GM21447 (cell line): ENCODE measurements around the gene RYR3.

Experiments used
- ATAC-seq: cut with Tn5 transposase; IDR thresholded peaks from one replicate; pipeline ENCODE4 v1.9.1; 2021; ENCODE audit not compliant: unreplicated experiment

RYR3 gene

DNA sequence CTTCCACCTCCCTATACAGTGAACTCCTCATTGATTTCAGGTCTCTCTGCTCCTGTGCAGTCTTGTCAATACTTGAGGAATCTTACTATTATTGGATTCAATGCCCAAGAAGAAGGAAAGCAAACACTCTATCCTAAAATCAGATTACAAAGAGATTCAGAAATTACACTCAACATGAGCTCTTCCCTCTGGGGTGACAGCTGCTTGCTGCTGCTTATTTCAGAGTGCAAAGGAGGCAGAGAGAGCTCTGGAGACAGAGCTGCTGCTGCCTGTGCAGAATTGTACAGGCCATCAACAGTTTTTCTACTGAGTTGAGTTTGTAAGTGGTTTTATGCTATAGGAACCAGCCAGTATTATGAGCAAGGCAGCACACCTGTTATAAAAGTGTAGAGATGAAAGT lies 7.1 kb downstream of the RYR3 start:
- no peak for ATAC-seq

DNA sequence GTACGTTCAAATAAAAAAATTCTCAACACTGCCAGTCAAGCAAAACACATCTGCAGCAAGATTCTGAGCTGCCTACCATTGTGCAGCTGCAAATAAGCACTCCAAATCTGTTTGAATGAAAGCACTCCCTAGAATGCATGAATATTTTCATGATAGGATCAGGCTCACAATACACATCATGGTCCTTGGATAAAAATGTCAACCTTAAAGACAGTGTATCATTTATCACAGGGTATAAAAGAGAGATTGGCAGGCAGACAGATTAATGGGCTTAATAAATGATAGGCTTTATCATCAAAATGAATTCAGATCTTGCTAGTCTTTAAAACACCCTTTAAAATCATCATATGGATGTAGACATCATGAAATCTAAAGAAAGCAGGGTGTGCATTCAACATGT lies 9.2 kb downstream of the RYR3 start:
- no peak for ATAC-seq

DNA sequence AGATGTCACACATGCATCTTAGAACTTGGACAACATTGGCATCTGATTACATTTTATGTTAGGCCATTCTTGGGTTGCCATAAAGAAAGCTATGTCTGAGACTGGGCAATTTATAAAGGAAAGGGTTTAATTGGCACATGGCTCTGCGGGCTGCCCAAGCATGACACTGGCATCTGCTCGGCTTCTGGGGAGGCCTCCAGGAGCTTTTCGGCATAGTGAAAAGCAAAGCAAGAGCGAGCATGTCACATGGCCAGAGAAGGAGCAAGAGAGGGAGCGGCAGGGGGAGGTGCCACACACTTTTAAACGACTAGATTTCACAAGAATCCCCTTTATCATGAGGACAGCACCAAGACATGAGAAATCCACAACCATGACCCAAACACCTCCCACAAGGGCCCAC lies 11.3 kb downstream of the RYR3 start:
- no peak for ATAC-seq

DNA sequence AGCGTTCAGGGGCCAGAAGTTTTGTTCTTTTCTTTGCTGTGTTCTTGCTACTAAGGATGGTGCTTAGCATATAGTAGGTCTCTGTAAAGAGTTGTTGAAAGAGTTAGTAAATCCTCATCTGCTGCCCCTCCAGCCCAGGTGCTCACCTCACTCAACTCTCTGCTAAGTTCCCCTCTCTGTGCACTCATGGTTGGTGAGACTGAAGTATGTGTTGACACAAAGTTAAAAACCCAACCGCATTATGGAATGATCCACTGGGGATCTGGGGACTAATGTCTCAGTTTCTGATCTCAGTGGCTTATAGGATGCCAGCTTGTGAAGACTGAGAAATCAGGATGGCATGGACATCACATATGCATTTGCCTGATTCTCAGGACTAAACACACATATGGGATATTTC lies 13.8 kb downstream of the RYR3 start:
- no peak for ATAC-seq

DNA sequence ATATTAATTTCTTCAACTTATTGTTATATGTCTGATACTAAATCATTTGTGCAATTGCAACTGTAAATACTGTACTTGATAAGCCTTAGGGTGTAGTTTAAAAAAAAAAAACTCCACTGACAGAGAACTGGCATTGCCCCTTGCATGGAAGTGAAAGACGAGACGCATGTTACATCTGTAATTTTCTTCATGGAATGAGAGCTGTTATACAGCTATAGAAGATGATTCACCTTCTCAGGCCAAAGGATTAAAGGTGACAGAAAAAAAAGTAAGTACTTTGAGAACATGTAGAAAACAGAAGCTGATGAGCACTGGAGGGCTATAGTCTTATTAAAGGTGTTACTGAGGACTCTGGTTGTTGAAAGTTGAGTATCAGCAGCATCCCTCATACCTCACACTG lies 16.1 kb downstream of the RYR3 start:
- ATAC-seq = no peak

DNA sequence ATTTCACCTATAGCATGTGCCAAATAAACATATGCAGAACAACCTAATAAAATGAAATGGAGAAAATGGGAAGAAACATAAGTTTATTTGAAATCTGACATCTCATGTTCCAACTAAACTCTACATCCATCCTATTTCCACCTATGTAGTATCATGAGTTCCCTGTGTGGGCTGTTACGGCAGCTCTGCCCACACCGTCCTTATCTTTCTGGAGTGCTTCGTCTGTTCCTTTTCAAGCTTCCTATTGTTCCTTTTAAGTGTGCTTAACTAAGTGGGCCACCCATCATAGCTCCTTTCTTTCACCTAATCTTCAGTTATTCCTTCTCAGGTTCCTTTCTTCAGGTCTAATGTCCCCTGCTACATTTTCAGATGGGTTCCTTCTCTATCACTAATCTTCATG lies 17.3 kb downstream of the RYR3 start:
- ATAC-seq = no peak

DNA sequence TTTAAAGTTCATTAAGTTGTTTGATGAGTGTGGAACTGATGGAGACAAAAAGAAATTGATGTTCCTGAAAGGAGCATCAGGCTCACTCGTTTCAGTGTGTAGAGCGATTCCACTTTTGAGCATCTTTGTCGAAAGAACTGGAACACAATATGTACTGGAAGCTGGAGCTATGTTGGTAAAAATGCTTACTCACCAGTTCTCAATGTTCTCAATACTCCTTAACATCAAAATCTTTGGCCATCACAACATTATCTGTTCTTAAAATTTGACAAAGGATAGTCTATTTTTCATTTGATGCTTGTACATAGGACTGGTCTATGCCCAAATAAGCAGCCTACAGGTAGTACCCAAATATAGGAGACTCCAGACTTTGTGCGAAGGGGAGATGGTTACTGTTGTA lies 18.7 kb downstream of the RYR3 start:
- ATAC-seq = no peak

DNA sequence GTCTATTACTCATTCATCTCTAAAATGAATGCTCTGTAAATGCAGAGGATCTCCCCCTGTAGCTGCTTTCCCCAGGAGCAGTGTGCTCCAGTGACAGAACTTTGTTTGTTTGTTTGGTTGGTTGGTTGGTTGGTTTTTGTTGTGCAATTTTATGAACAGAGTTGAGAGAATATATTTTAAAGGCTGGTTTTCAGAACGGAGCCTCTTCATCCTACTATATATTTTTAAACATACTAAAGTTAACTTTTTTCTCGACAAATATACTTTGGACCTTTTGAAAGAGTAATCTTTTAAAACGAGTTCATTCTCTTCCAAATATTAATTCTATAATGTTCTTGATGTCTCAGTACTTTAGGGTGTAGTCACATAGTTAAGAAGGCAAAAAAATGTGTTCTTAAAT lies 20.2 kb downstream of the RYR3 start:
- no peak for ATAC-seq

DNA sequence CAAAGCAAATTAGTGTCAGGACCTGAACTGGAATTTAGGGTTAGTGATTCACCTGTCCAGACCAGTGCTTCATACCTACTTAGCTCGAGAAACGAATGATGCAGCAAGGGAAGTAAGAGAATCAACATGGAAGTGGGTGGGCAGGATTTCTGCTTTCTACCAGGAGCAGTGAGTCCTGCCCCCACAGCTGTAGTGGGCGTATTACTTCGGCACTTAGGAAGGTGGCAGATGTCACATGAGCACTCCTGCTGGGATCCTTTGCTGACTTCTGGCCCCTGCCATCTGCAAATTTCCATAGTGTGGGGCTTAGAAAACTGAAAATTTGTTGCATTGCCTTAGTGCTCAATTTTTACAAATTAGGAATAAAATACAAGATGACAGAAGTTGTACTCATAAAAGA lies 31.2 kb downstream of the RYR3 start:
- ATAC-seq = no peak

DNA sequence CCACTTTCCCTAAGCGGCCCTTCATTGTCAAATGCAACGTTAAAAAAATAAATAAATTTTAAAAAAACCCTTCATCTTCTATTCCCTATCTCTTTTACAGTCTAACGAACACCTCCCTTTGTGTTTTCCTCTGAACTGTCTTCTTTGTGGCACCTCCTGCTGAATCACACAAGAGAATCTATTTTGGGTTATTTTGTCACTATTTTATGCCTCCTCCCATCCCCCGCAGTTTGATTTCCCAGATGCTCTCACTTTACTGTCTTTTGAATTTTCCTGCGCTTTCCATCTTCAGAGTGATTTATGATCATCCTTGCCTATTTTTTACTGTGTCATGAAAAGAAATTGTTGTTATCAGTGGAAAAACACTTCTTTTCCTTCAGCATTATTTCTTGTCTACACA lies 32.5 kb downstream of the RYR3 start:
- ATAC-seq = no peak

DNA sequence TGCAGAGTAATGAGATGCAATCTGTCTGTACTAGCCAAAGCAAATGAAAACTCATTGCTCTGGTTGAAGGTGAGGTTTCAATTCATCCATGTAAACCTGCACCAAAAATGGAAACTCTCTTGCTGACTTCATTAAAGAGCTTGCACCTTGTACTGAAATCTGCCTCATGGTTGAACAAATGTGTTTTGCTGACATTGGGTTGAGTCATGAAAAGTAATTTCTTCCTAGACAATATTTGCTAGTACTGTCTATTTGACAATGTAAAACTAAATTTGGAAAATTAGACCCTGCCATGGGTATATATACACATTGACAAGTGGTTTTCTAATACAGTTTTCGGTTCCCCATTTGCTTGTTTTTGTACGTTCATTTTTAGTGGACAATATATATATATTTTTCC lies 33.3 kb downstream of the RYR3 start:
- ATAC-seq = no peak

DNA sequence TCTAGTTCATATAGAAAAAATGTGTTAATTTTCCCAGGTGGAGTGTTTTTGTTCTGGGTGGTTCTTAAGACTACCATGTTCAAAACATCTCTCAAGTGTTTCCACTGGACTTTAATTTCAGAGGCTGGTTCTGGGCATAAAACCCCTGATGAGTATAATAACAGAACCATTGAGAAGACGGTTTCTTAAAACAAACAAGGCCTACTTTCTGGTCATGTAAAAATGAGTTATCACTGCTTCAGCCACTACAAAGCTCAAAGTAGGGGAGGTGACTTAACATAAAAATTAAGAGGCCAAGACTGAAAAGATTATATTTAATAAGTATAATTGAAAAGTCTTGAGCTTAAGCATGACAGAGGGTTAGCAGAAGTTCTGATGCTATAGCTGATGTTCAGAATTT lies 33.8 kb downstream of the RYR3 start:
- ATAC-seq = no peak

DNA sequence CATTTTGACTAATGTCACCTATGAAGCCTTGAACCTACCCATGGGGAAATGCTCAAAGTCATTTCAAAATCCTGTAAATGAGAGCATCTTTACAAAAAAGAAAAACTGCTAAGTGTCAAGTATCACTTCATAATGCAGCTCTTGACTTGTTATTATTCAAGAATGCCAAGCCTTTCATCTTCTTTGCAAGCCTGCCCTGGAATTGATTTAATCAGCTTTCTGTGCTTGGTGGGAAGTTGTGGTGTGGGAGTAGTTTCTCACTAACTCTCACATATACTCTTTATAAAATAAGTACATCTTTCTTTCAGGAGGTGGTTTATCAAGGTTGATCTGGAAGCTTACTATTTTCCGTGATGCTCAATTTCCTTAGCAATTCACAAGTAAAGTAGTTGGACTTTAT lies 43.6 kb downstream of the RYR3 start:
- ATAC-seq = no peak

DNA sequence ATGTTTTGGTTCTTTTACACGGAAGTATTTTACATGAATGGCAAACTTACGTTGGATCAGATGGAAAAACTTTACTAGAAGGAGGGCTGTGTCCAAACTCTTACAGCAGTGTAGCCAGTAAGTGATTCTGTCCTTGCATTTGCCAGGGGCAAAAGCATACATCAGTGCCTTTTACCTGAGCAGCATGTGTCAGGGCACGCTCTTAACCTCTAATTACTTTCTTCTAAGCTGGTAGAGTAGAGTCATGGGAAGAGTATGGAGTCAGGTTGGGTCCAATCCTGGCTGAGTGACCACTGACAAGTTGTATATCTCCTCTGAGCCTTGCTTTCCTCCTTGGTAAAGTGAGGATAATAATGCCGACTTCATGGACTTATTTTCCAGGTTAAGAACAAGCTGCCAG lies 47.1 kb downstream of the RYR3 start:
- no peak for ATAC-seq

DNA sequence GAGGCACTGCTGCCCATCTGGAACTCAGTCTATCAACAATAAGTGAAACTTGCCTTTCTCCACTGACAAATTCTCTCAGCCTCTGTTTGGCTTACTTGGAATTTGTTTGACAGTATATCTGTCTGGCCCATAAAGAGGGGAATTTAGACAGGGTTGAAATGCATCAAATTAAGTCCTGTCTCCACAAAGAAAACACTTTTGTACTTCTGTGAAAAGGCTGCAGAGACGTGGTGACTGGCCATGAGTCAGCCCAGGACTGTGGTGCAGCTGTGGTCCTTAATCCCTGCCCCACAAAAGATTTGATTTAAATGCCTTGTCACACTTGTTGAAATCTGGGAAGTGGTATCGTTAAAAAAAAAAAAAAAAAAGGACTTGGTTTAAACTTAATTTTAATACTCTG lies 47.5 kb downstream of the RYR3 start:
- no peak for ATAC-seq

DNA sequence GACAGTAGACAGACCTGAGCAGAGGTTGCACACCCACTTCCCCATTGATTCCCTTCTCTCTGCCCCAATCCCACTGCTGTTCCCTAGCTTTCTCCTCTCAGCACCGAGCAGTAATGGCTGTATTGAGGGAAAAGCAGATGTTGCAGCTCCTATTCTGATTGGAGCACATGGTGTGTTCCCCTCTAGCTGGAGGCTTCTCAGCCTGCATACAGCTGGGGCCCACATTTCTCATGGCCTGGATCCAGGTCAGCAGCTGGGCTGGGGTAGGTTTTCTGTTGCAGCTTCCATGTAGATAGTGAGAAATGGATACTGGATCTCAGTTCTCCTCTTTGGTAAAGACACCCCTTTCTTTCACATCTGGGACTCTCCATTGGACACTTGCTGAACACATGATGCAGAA lies 50.1 kb downstream of the RYR3 start:
- no peak for ATAC-seq

DNA sequence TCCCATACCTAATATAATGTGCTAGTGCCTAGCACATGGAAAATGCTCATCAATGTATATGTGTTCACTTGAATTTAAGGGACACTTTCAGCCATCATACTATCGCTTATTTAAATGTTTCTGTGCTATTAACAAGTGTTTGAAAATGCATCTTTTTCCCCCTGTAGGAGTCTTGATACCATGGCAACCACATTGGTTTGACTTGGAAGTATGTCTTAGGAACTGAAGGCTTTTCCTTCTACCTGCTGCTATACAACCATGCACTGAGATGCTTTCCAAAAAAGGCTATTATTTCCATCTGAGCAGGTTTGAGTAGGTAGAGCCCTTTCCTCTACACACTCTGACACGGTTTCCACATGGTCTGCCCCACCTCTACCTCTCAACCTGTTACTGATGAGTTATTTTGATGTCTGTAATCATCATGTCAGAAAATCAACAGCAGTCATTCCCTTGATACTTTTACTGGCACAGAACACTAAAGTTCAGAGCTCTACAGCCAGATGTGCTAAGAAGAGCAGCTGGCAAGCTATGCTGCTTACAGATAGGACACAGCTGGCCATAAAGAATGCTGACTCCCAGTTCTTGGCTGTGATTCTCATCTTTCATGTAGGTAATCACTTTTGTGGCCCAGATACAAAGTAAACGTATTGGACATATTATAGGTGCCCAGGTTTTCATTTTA lies 59.3 kb downstream of the RYR3 start:
- ATAC-seq = no peak

DNA sequence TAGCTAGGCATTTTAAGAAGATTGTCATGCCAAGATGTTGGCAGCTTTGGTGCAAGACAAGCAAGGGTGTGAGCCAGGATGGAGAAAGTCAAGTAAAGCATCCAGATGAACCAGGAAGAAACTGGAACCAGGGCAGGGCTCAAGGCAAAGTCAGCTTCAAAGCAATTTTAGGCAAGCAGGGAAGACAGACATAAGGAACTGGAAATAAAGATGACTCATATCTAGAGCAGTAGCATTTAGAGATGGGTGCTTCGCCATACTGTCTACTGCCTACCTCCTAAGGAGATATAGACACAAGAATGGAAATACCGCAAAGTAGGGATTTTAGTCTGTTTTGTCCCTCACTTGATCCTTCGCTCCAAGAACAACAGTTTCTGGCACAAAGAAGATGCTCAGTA lies 59.9 kb downstream of the RYR3 start:
- no peak for ATAC-seq

DNA sequence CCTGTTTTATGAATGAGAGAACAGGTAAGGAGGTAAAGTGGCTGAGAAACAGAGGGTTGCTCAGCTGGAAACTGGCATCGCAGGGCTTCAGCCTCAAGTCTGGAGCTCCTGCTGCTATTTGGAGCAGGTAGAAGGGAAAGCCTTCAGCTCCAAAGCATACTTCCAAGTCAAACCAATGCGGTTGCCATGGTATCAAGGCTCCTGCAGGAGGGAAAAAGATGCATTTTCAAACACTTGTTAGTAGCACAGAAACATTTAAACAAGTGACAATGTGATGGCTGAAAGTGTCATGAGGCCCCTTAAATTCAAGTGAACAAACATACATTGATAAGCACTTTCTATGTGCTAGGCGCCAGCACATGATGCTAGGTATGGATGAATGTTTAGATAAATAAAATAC lies 60.4 kb downstream of the RYR3 start:
- ATAC-seq = no peak

DNA sequence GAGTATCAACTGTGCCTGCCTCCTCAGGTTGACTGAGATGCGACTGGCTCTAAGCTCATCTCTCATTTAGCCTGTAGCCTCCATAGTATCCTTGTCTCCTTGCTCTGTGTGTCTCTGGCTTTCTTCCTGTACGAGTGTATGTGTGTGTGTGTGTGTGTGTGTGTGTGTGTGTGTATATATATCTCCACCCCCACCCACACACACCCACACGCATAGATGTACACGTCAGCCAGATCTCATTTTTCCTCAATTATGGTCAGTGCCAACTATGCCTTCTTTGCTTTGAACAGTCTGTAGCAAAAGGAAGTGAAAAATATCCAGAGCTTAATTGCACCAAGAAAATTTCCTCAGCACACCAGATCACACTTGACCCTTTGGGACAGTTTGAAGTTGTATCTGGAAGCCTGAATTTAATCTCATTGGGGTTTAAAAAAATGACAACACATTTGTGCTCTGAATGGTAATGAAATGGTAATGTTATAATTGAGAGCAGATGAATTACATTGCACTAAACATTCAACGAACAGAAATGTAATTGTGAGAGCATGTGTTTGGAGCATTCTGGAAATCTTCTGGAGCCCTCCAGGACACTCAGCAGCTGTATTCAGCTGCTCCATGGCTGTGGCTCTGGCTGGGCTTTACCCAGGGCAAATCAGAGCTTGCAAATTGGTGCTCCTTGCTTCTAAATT lies 63.6 kb downstream of the RYR3 start:
- ATAC-seq = no peak

DNA sequence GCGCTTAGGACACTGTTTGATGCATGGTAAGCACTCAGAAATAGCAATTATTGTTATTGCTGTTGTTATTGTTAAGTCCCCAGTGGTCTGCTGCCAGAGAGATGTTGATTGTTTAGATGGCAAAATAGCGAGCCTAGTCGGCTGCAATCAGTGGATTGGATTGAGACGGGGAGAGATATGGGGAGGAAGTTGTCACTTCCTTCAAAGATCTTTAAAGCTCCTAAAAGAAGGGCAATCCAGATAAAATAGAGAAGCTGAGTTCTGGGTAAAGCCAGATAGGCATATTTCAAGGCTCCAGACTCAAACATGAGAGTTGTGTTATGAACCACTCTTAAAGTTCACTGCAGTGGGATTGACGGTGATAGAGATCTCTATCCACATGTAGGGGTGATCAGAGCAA lies 64.5 kb downstream of the RYR3 start:
- ATAC-seq = no peak

DNA sequence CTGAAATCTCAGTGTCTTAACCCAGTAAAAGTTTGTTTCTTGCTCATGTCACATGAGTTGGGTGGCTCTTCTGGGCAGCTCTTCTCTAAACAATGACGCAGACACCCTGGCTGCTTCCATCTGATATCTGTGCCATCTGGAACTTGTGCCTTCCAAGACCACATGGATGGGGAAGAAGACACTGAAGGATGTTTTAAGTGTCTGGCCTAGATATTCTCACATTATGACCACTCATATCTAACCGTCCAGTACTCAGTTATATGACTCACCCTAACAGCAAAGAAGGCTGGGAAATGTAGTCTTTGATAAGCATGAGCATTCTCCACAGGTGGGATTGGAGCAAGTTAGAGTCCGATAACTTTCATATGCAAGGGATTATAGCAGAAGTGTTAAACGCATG lies 66.4 kb downstream of the RYR3 start:
- no peak for ATAC-seq

DNA sequence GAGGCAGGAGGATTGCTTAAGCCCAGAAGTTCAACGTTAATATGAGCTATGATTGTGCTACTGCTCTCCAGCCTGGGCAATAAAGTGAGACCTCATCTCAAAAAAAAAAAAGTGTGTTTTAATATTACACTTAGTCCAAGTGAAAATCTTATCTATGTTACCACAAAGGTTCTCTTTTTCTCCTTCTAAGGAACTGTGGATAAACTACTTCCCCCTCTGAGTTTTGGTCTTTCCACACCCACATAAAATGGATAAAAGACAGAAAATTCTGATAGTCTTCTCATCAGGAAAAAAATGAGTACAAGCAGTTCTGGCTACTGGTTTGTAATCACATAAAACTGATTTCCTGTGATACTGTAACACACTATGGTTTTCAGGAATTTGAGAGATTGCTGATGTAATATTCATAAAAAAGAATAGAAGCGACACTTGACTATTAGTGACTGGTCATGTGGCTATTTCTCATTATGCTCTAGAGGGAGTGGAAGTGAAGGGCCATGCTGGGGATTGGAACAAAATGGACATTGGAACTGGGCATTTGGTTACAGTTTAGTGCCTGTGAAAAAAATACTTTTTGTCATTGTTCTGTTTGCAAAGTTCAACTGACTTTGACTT lies 68.2 kb downstream of the RYR3 start:
- ATAC-seq = no peak
